NT2/D1 (cell line): Measurements from ENCODE around the gene CD274.

Experiments used
- SUZ12 ChIP-seq: IDR thresholded peaks from 2 replicates; pipeline ENCODE4 v1.6.1; 2011; ENCODE audit not compliant: insufficient read length, insufficient read depth; ENCODE audit errors: extremely low read depth
- YY1 ChIP-seq: IDR thresholded peaks from 2 replicates; pipeline ENCODE4 v1.6.1; 2011; ENCODE audit not compliant: insufficient read length, insufficient read depth

GRCh38 chr9:5510360-5510931, 60.1 kb downstream of the CD274 start, which contains the start of gene PDCD1LG2:
- TF ChIP-seq SUZ12 (no peak), YY1 (no peak)
